HG03442 (cell line): ENCODE results near the gene RPS24.

Experiments
- ATAC-seq: cut with Tn5 transposase; IDR thresholded peaks from one replicate; pipeline ENCODE4 v1.9.1; 2021; ENCODE audit warnings: mild to moderate bottlenecking, moderate library complexity; ENCODE audit not compliant: unreplicated experiment

Gene RPS24

GRCh38 chr10:78081292-78081691 lies 47.6 kb downstream of the RPS24 start:
- ATAC-seq = no peak

GRCh38 chr10:78082636-78083035 lies 49.0 kb downstream of the RPS24 start:
- ATAC-seq = no peak
